Mesendoderm (in vitro differentiated cells): ENCODE data around the gene CXorf49B. TPM values are rescaled to one million over a fixed set of nuclear protein-coding genes. Genes with fewer than 3 reads are reported as not detected.
"Not testable (repeated sequence)": the region's sequence is repeated elsewhere in the genome, so short reads cannot be mapped to it uniquely, and the experiment has no call there.

Experiments
- DNase-seq: peaks from one replicate; pipeline ENCODE4 v3.0.0; 2013
- H2AK5ac ChIP-seq: 2 replicates; pipeline ENCODE4 v1.6.1; 2013; ENCODE audit warnings: low read length, inconsistent platforms
- H2BK120ac ChIP-seq: 2 replicates; pipeline ENCODE4 v1.6.1; 2013; ENCODE audit warnings: low read depth, mild to moderate bottlenecking, low read length, moderate library complexity, mixed read lengths
- H2BK15ac ChIP-seq: replicated peaks from 2 replicates; pipeline ENCODE4 v1.6.1; 2013; ENCODE audit warnings: low read depth, mild to moderate bottlenecking, moderate library complexity
- H2BK5ac ChIP-seq: 2 replicates; pipeline ENCODE4 v1.6.1; 2013; ENCODE audit warnings: low read length, inconsistent platforms
- H3K18ac ChIP-seq: 2 replicates; pipeline ENCODE4 v1.6.1; 2013; ENCODE audit warnings: mild to moderate bottlenecking, low read length, mixed read lengths
- H3K23ac ChIP-seq: one replicate; pipeline ENCODE4 v1.6.1; 2013; ENCODE audit warnings: low read length
- H3K27ac ChIP-seq: 2 replicates; pipeline ENCODE4 v1.5.1; 2013; ENCODE audit warnings: low read depth, mild to moderate bottlenecking, inconsistent platforms, low read length, moderate library complexity
- H3K27me3 ChIP-seq: 2 replicates; pipeline ENCODE4 v1.6.1; 2013; ENCODE audit warnings: low read length, control low read depth, mild to moderate bottlenecking, inconsistent platforms; ENCODE audit not compliant: insufficient read depth, poor library complexity
- H3K36me3 ChIP-seq: 2 replicates; pipeline ENCODE4 v1.6.1; 2013; ENCODE audit warnings: low read length, inconsistent platforms; ENCODE audit not compliant: control insufficient read depth, insufficient read depth
- H3K4ac ChIP-seq: one replicate; pipeline ENCODE4 v1.6.1; 2013; ENCODE audit warnings: low read depth, mild to moderate bottlenecking, low read length, moderate library complexity
- H3K4me1 ChIP-seq: 2 replicates; pipeline ENCODE4 v1.6.1; 2013; ENCODE audit warnings: low read depth, low read length, inconsistent platforms; ENCODE audit not compliant: control insufficient read depth
- H3K4me2 ChIP-seq: 2 replicates; pipeline ENCODE4 v1.6.1; 2013; ENCODE audit warnings: low read length
- H3K4me3 ChIP-seq: 2 replicates; pipeline ENCODE4 v1.5.1; 2013; ENCODE audit warnings: mild to moderate bottlenecking, low read length
- H3K56ac ChIP-seq: one replicate; pipeline ENCODE4 v1.6.1; 2013; ENCODE audit warnings: low read length
- H3K79me1 ChIP-seq: 2 replicates; pipeline ENCODE4 v1.6.1; 2013; ENCODE audit warnings: low read length, inconsistent platforms
- H3K79me2 ChIP-seq: 2 replicates; pipeline ENCODE4 v1.6.1; 2013; ENCODE audit warnings: mild to moderate bottlenecking, low read length; ENCODE audit not compliant: control insufficient read depth, insufficient read depth
- H3K9ac ChIP-seq: 2 replicates; pipeline ENCODE4 v1.6.1; 2013; ENCODE audit warnings: low read length, inconsistent platforms
- H4K5ac ChIP-seq: one replicate; pipeline ENCODE4 v1.6.1; 2013; ENCODE audit warnings: low read length
- H4K8ac ChIP-seq: one replicate; pipeline ENCODE4 v1.6.1; 2013; ENCODE audit warnings: low read depth, mild to moderate bottlenecking, control low read depth, low read length, moderate library complexity
- WGBS: extraction: QIAGEN DNeasy Blood & Tissue Kit; methylation state at CpG from one replicate; pipeline ENCODE4 v1.1.7; 2013; ENCODE audit warnings: low lambda C conversion rate, missing lambda C conversion rate; ENCODE audit not compliant: insufficient coverage; ENCODE audit errors: extremely low coverage; 5-methylcytosine and 5-hydroxymethylcytosine counted together
- polyA plus RNA-seq, 2 experiments: library from polyadenylated mRNA; stranded (reverse); fragments of 200-250 nt; gene quantifications; one replicate each; pipeline ENCODE4 v1.2.3, GENCODE V29; 2013

The CXorf49B gene
- polyA plus RNA-seq (2013, experiment 1 of 2), result 0.34 TPM
- polyA plus RNA-seq (2013, experiment 2 of 2), result 0.21 TPM

DNA sequence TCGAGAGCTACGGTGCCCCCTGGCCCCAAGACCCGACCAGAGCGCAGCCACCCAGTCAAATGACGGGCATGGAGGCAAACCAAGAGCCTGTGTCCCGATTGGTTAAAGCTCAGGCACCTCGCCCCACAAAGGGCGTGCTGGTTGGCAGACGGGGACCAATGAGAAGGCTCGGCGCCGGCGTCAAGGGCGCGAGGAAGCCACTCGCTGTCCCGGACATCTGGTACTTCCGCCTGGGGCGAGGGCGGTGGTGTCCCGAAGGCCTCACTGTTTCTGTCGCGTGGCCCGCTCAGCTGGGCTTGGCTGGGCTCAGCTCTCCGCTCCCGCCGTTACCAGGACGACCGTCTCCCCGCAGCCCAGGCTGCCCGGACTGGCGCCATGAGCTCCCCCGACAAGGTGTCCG lies at the start of gene CXorf49B:
Gene CXorf49B (plus strand): TSS at position 301 of the 400 bp plus-strand sequence. CDS start 75 bp downstream, at position 376.
- H3K27ac ChIP-seq, H3K4ac ChIP-seq, H2AK5ac ChIP-seq, H3K36me3 ChIP-seq, H3K79me2 ChIP-seq, H3K4me1 ChIP-seq, H4K5ac ChIP-seq, H4K8ac ChIP-seq, H3K9ac ChIP-seq, DNase-seq, H2BK120ac ChIP-seq, H2BK15ac ChIP-seq, H2BK5ac ChIP-seq, H3K56ac ChIP-seq, H3K4me3 ChIP-seq, H3K79me1 ChIP-seq, H3K18ac ChIP-seq, H3K23ac ChIP-seq, H3K27me3 ChIP-seq, H3K4me2 ChIP-seq: not testable (repeated sequence)
- WGBS, result no CpG with 5 or more reads among the region's 34 CpGs

DNA sequence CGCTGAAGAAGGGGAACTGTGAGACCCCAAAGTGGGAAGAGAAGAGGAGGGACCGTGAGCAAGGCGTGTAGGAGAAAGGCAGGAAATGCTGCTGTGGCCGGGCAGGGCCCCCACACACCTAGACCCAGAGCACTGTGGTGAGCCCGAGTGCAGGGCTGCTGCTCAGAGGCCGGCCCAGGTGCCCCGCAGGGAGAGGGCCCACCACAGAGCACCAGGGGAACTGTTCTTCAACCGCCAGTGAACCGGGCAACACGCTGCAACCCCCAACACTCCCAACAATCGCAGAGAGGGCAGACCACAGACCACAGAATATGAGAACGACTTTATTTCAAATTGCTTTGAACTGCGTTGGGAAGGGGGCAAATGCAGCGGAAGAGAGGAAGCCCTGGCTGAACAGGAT lies 49.1 kb upstream of the CXorf49B start:
- H3K36me3 ChIP-seq, H3K4me1 ChIP-seq, H4K5ac ChIP-seq, H3K18ac ChIP-seq, H3K9ac ChIP-seq, H3K27me3 ChIP-seq, H3K79me2 ChIP-seq, H3K4me3 ChIP-seq, H2BK15ac ChIP-seq, DNase-seq, H3K4me2 ChIP-seq, H2AK5ac ChIP-seq, H2BK5ac ChIP-seq, H4K8ac ChIP-seq, H3K27ac ChIP-seq, H3K23ac ChIP-seq, H3K4ac ChIP-seq, H2BK120ac ChIP-seq, H3K79me1 ChIP-seq, H3K56ac ChIP-seq: not testable (repeated sequence)
- WGBS, result no CpG with 5 or more reads among the region's 14 CpGs

DNA sequence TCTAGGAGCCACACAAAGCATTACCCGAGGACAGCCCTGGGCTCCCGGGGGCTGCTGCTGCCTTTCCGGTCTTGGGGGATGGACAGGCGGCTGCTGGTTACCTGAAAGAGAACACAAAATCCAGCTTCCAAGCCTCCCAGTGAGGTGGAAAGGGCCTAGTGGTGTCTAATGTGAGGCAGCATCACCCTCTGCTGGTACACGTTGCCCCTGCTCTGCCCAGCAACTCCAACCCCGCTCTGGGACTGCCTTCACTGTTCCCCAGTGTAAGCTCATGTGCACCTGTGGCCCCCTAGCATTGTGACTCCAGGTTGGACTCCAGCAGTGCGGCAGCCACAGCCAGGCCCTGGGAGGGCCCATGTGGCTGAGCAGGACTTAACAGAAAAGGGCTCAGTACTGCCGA lies 47.6 kb upstream of the CXorf49B start:
- not testable (repeated sequence) for H3K27me3 ChIP-seq, H3K4me2 ChIP-seq, H3K4me3 ChIP-seq, H3K18ac ChIP-seq, H3K23ac ChIP-seq, H3K9ac ChIP-seq, H3K4ac ChIP-seq, DNase-seq, H2BK15ac ChIP-seq, H4K8ac ChIP-seq, H3K36me3 ChIP-seq, H2BK5ac ChIP-seq, H3K79me1 ChIP-seq, H2BK120ac ChIP-seq, H3K27ac ChIP-seq, H3K79me2 ChIP-seq, H3K56ac ChIP-seq, H3K4me1 ChIP-seq, H4K5ac ChIP-seq, H2AK5ac ChIP-seq
- WGBS, result no CpG with 5 or more reads among the region's 8 CpGs

DNA sequence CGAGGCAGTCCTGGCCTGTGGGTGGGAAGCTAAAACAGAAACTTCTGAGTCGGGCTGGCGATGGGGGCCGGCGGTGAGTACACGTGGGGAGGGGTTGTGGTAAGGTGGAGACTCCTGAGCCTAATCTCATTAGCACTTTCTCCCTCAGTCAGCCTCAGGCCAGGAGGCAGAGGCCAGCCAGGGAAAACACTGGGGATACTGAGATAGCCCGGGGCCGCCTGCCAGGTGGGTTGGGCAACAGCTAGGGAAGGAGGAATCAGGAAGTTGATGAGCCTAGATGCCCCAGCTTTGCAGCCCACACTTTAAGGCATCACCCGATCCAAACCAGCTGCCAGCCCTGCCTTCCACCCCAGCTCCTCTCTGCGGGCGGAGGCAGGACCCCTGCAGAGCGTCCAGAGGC lies 46.8 kb upstream of the CXorf49B start:
- no CpG with 5 or more reads among the region's 12 CpGs for WGBS
- H4K8ac ChIP-seq, H2BK120ac ChIP-seq, H3K79me2 ChIP-seq, H3K56ac ChIP-seq, H3K4ac ChIP-seq, H3K36me3 ChIP-seq, H3K4me3 ChIP-seq, H2BK5ac ChIP-seq, H3K9ac ChIP-seq, DNase-seq, H2BK15ac ChIP-seq, H2AK5ac ChIP-seq, H3K27me3 ChIP-seq, H3K4me2 ChIP-seq, H3K18ac ChIP-seq, H3K27ac ChIP-seq, H3K79me1 ChIP-seq, H3K23ac ChIP-seq, H4K5ac ChIP-seq, H3K4me1 ChIP-seq: not testable (repeated sequence)

DNA sequence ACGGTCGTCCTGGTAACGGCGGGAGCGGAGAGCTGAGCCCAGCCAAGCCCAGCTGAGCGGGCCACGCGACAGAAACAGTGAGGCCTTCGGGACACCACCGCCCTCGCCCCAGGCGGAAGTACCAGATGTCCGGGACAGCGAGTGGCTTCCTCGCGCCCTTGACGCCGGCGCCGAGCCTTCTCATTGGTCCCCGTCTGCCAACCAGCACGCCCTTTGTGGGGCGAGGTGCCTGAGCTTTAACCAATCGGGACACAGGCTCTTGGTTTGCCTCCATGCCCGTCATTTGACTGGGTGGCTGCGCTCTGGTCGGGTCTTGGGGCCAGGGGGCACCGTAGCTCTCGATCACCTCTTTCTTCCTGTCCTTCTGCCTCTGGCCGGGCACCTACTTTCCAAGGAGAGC lies 45.0 kb upstream of the CXorf49B start, which contains the start of gene CXorf49:
Gene CXorf49 (minus strand): TSS at position 101 of the 400 bp plus-strand sequence. CDS start 134 bp downstream, outside the sequence.
- H3K18ac ChIP-seq, H3K79me1 ChIP-seq, H3K23ac ChIP-seq, H2AK5ac ChIP-seq, DNase-seq, H4K5ac ChIP-seq, H2BK15ac ChIP-seq, H3K4me2 ChIP-seq, H3K27ac ChIP-seq, H3K4me1 ChIP-seq, H3K9ac ChIP-seq, H3K4me3 ChIP-seq, H3K27me3 ChIP-seq, H3K4ac ChIP-seq, H2BK5ac ChIP-seq, H4K8ac ChIP-seq, H3K79me2 ChIP-seq, H2BK120ac ChIP-seq, H3K36me3 ChIP-seq, H3K56ac ChIP-seq: not testable (repeated sequence)
- no CpG with 5 or more reads among the region's 30 CpGs for WGBS

DNA sequence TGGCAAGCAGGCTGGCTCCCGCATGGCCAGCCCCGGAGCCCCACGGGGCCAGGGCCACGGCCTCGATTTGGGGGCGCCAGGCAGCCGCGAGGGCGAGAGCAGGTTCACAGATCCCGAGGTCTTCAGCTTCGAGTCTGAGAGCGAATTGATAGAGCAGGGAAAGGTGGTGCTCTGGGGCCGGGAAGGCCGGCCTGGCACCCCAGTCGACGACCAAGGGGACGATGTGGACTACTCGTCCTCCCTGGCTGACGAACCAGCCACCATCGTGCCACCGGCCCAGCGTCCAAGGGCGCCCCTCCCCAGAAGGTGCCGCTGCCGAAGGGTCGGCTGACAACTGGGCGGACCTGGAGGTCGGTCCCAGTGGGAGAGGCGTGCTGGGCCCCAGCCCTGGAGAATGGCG lies 44.0 kb upstream of the CXorf49B start:
- H3K4ac ChIP-seq, H3K18ac ChIP-seq, H2BK120ac ChIP-seq, H2BK5ac ChIP-seq, H3K27me3 ChIP-seq, H2BK15ac ChIP-seq, H3K9ac ChIP-seq, H4K5ac ChIP-seq, H3K4me1 ChIP-seq, DNase-seq, H4K8ac ChIP-seq, H3K79me2 ChIP-seq, H3K4me3 ChIP-seq, H3K79me1 ChIP-seq, H3K36me3 ChIP-seq, H2AK5ac ChIP-seq, H3K4me2 ChIP-seq, H3K27ac ChIP-seq, H3K56ac ChIP-seq, H3K23ac ChIP-seq: not testable (repeated sequence)
- no CpG with 5 or more reads among the region's 30 CpGs for WGBS
